ENCODE results near the gene PIP4K2C.

- TF ChIP-seq CTCF (IDR thresholded peaks at IDR 0.05) (no peak), POLR2A (IDR thresholded peaks at IDR 0.05) (no peak)
These were observed 47.1 kb downstream of the PIP4K2C start for GRCh38 chr12:57638096-57638495.
